Ectodermal cell (in vitro differentiated cells): ENCODE results near the gene ADCY2.

ENCODE experiments used
- H3K27ac ChIP-seq: 2 replicates; pipeline ENCODE4 v1.7.0; 2013; ENCODE audit warnings: mild to moderate bottlenecking, low read depth, low read length; ENCODE audit not compliant: insufficient read depth, poor library complexity, severe bottlenecking
- H3K27me3 ChIP-seq: 2 replicates; pipeline ENCODE4 v1.7.0; 2013; ENCODE audit warnings: mild to moderate bottlenecking, low read length; ENCODE audit not compliant: insufficient read depth, control insufficient read depth, poor library complexity, severe bottlenecking
- H3K36me3 ChIP-seq: one replicate; pipeline ENCODE4 v1.7.0; 2013; ENCODE audit warnings: low read length; ENCODE audit not compliant: control insufficient read depth, insufficient read depth
- H3K4me1 ChIP-seq: one replicate; pipeline ENCODE4 v1.7.0; 2013; ENCODE audit warnings: low read length; ENCODE audit not compliant: control insufficient read depth, insufficient read depth
- H3K4me3 ChIP-seq: 2 replicates; pipeline ENCODE4 v1.7.0; 2013; ENCODE audit warnings: low read depth, low read length, control low read depth; ENCODE audit not compliant: insufficient read depth
- H3K9me3 ChIP-seq: 2 replicates; pipeline ENCODE4 v1.7.0; 2013; ENCODE audit warnings: mild to moderate bottlenecking, low read length, moderate library complexity; ENCODE audit not compliant: control insufficient read depth
- WGBS, 2 experiments: methylation state at CpG; one replicate each; pipeline ENCODE4 v1.1.7; 2013; ENCODE audit warnings: missing lambda C conversion rate in 2 of 2; 5-methylcytosine and 5-hydroxymethylcytosine counted together

The ADCY2 gene

GRCh38 chr5:7376871-7377270, 19.1 kb upstream of the ADCY2 start:
- Histone ChIP-seq H3K27ac (no peak overlapping the region), H3K4me1 (no peaks in the 10 kb centered on the region), H3K4me3 (no peak overlapping the region), H3K9me3 (no peaks in the 10 kb centered on the region), H3K27me3 (no peaks in the 10 kb centered on the region), H3K36me3 (no peaks in the 10 kb centered on the region)
- WGBS, 2 experiments: 92 to 98% methylated on average over 3 of the region's 3 CpGs

- H3K36me3 ChIP-seq: no peaks in the 10 kb centered on the region
- no peaks in the 10 kb centered on the region for H3K4me1 ChIP-seq
- 88% methylated on average over 2 of the region's 2 CpGs; no CpG with 5 or more reads in 1 of the 2 experiments for WGBS, 2 experiments
- H3K4me3 ChIP-seq: no peak overlapping the region
- no peaks in the 10 kb centered on the region for H3K27me3 ChIP-seq
- H3K9me3 ChIP-seq: no peaks in the 10 kb centered on the region
- H3K27ac ChIP-seq: no peak overlapping the region
Observed at GRCh38 chr5:7377761-7378160, 18.2 kb upstream of the ADCY2 start.

GRCh38 chr5:7382588-7382987, 13.3 kb upstream of the ADCY2 start:
- Histone ChIP-seq H3K4me1 (no peaks in the 10 kb centered on the region), H3K36me3 (no peaks in the 10 kb centered on the region), H3K9me3 (no peaks in the 10 kb centered on the region), H3K27ac (no peak overlapping the region), H3K4me3 (no peak overlapping the region), H3K27me3 (no peaks in the 10 kb centered on the region)
- WGBS, 2 experiments: 92 to 100% methylated on average over 2 of the region's 2 CpGs

- H3K4me1 ChIP-seq: no peaks in the 10 kb centered on the region
- H3K36me3 ChIP-seq: no peaks in the 10 kb centered on the region
- H3K9me3 ChIP-seq: no peaks in the 10 kb centered on the region
- H3K27ac ChIP-seq: no peak overlapping the region
- no peaks in the 10 kb centered on the region for H3K27me3 ChIP-seq
- WGBS, 2 experiments: 92 to 95% methylated on average over 6 of the region's 6 CpGs
- H3K4me3 ChIP-seq: no peak overlapping the region
Observed at GRCh38 chr5:7385681-7386080, 10.3 kb upstream of the ADCY2 start.

- Histone ChIP-seq H3K27me3 (no peaks in the 10 kb centered on the region), H3K36me3 (no peaks in the 10 kb centered on the region), H3K9me3 (no peaks in the 10 kb centered on the region), H3K4me1 (peaks cover 4% of the 10 kb centered on the region), H3K4me3 (no peak overlapping the region), H3K27ac (no peak overlapping the region)
- 88 to 93% methylated on average over 3 of the region's 3 CpGs for WGBS, 2 experiments
Observed at GRCh38 chr5:7388553-7388952, 7.4 kb upstream of the ADCY2 start.

GRCh38 chr5:7391215-7391614, 4.7 kb upstream of the ADCY2 start:
- H3K27me3 ChIP-seq: peaks cover 24% of the 10 kb centered on the region
- H3K9me3 ChIP-seq: no peaks in the 10 kb centered on the region
- H3K27ac ChIP-seq: no peak overlapping the region
- peaks cover 4% of the 10 kb centered on the region for H3K4me1 ChIP-seq
- 78 to 80% methylated on average over 9 of the region's 9 CpGs for WGBS, 2 experiments
- H3K36me3 ChIP-seq: no peaks in the 10 kb centered on the region
- no peak overlapping the region for H3K4me3 ChIP-seq

- peaks cover 4% of the 10 kb centered on the region for H3K4me1 ChIP-seq
- H3K4me3 ChIP-seq: no peak overlapping the region
- no peaks in the 10 kb centered on the region for H3K9me3 ChIP-seq
- 59% methylated on average over 14 of the region's 15 CpGs for WGBS, 2 experiments
- H3K27ac ChIP-seq: no peak overlapping the region
- peaks cover 32% of the 10 kb centered on the region for H3K27me3 ChIP-seq
- H3K36me3 ChIP-seq: no peaks in the 10 kb centered on the region
Observed at GRCh38 chr5:7391814-7392692, 3.9 kb upstream of the ADCY2 start.

- no peak overlapping the region for H3K27ac ChIP-seq
- peaks cover 38% of the 10 kb centered on the region for H3K27me3 ChIP-seq
- H3K36me3 ChIP-seq: no peaks in the 10 kb centered on the region
- WGBS, 2 experiments: 100% methylated on average over 1 to 2 of the region's 3 CpGs
- H3K4me3 ChIP-seq: no peak overlapping the region
- peaks cover 4% of the 10 kb centered on the region for H3K4me1 ChIP-seq
- no peaks in the 10 kb centered on the region for H3K9me3 ChIP-seq
Observed at GRCh38 chr5:7392693-7393024, 3.3 kb upstream of the ADCY2 start.

GRCh38 chr5:7393921-7394799, 1.8 kb upstream of the ADCY2 start:
- H3K4me1 ChIP-seq: peaks cover 4% of the 10 kb centered on the region
- no peak overlapping the region for H3K4me3 ChIP-seq
- no peaks in the 10 kb centered on the region for H3K9me3 ChIP-seq
- no peak overlapping the region for H3K27ac ChIP-seq
- H3K36me3 ChIP-seq: no peaks in the 10 kb centered on the region
- WGBS, 2 experiments: 85 to 86% methylated on average over 14 of the region's 14 CpGs
- H3K27me3 ChIP-seq: peaks cover 53% of the 10 kb centered on the region

- H3K36me3 ChIP-seq: no peaks in the 10 kb centered on the region
- 5% methylated on average over 45 of the region's 45 CpGs for WGBS, 2 experiments
- H3K4me3 ChIP-seq: peak overlapping the region; percentile 33
- no peaks in the 10 kb centered on the region for H3K9me3 ChIP-seq
- peaks cover 4% of the 10 kb centered on the region for H3K4me1 ChIP-seq
- H3K27ac ChIP-seq: no peak overlapping the region
- peaks cover 53% of the 10 kb centered on the region for H3K27me3 ChIP-seq
Observed at GRCh38 chr5:7394889-7395431, 978 bp upstream of the ADCY2 start.
